Coronary artery (tissue), 2 donors: Measurements from ENCODE around the gene FITM1.

Source experiments
- DNase-seq: peaks from one replicate; pipeline ENCODE4 v3.0.0-alpha.2; 2017; ENCODE audit warnings: low spot score
- H3K27ac ChIP-seq, 2 donors: fragments of 200-600 bp; sonication (generic); one replicate each; pipeline ENCODE4 v1.5.1; 2016 to 2019
- H3K4me3 ChIP-seq: fragments of 200-600 bp; sonication (generic); 2 replicates; pipeline ENCODE4 v1.5.1; 2016; ENCODE audit warnings: mild to moderate bottlenecking, moderate library complexity
- CTCF ChIP-seq: fragments of 200-600 bp; sonication (generic); IDR thresholded peaks from one replicate; pipeline ENCODE4 v1.5.1; 2019; ENCODE audit warnings: antibody characterized with exemption

Gene FITM1

DNA sequence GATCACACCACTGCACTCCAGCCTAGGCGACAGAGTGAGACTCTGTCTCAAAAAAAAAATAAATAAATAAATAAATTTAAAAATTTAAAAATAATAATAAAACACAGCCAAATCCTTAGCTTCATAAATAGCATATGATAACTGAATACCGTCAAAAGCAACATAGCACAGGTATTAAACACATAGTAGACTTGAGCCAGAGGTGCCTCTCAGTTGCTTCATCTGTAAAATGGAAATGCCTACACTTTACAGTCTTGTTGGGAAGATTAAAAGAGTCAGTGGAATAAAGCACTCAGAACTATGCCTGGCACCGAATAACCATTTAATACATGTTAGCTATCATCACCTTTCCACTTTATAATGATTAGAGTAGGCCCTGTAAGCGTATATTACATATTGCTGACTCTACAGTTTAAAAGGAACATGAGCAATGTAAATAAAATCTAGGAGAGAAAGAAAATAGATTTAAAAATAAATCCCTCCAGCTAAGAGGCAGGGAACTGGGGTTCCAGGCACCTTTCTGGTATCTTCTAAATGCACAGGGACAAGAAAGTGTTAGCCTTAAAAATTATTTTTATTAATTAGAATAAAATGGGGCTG, 23.7 kb upstream of the FITM1 start:
- H3K4me3 ChIP-seq: no peak overlapping the region
- H3K27ac ChIP-seq: no peak overlapping the region
- DNase-seq: no peak
- TF ChIP-seq CTCF: no peak

- Histone ChIP-seq H3K4me3 (no peak overlapping the region), H3K27ac (peak overlapping the region in 1 of 2 donors; percentile 30)
- no peak for DNase-seq
- no peak for TF ChIP-seq CTCF
These were observed 22.1 kb upstream of the FITM1 start for GRCh38 chr14:24108336-24108874.

DNA sequence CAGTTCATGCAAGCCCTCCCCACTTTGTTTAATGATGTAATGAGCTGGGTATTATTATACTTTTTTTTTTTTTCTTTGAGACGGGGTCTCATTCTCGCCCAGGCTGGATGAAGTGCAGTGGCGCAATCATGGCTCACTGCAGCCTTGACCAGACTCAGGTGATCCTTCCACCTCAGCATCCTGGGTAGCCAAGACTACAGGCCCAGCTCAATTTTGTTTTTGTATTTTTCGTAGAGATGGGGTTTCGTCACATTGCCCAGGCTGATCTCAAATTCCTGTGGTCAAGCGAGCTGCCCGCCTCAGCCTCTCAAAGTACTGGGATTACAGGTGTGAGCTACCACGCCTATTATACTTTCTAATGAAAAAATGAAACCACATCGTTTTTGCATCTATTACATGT, 20.4 kb upstream of the FITM1 start:
- H3K4me3 ChIP-seq: no peak overlapping the region
- no peak overlapping the region for H3K27ac ChIP-seq
- no peak for TF ChIP-seq CTCF

GRCh38 chr14:24110523-24110922, 19.9 kb upstream of the FITM1 start:
- Histone ChIP-seq H3K4me3 (no peak overlapping the region), H3K27ac (no peak overlapping the region)

More for the DNA sequence above, 20.4 kb upstream of the FITM1 start:
- DNase-seq: no peak

GRCh38 chr14:24113379-24113800, 17.1 kb upstream of the FITM1 start:
- no peak for DNase-seq
- peak overlapping the region; percentile 82 for H3K4me3 ChIP-seq
- peak overlapping the region; percentile 96 to 98 for H3K27ac ChIP-seq
- no peak for TF ChIP-seq CTCF

More at GRCh38 chr14:24110523-24110922, 19.9 kb upstream of the FITM1 start:
- no peak for DNase-seq
- no peak for TF ChIP-seq CTCF

DNA sequence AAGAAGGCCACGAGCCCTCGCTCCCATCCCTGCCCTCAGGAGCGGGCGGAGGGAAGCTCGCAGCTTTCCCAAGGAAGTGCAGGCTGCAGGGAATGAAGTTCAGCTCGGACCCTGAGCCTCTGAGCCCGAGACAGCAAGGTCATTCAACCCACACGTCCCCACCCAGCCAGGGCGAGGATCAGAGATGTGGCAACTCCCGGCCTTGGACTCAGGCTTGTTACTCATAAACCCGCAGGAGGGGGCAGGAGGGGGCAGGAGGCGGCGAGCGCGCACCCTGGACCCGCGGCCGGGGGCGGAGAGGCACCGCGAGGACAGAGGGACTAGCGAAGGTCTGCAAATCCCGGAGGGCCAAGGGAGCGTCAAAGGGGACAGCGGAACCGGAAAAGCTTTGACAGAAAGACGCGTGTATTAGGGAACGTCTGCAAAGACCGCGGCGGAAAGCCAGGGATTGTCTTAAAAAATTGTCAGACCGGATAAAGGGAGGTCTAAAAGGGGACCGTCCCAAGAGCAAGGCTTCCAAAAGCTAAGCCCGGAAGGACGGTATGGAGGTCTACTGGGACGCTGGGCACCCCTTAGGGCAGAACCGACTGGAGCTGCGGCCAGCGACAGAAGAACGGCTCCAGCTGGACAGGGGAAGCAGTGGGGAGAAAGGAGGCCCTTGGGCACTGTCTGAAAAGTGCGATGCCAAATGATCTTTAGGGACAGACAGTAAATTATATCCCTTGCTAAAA, 16.5 kb upstream of the FITM1 start:
- peak overlapping the region; percentile 82 for H3K4me3 ChIP-seq
- DNase-seq: peak; percentile 96
- no peak for TF ChIP-seq CTCF
- peak overlapping the region; percentile 96 to 98 for H3K27ac ChIP-seq
